Activated T-cell treated with anti-CD3 and anti-CD28 coated beads, Interleukin-2, amount 50 U/mL, for 24 hours (primary cell): Measurements from ENCODE around the gene STK16.
"Not testable (repeated sequence)": the region's sequence is repeated elsewhere in the genome, so short reads cannot be mapped to it uniquely, and the experiment has no call there.

ENCODE experiments used
- DNase-seq: peaks from one replicate; pipeline ENCODE4 v3.0.0-alpha.2; 2020
- H3K27ac Mint-ChIP-seq: 2 replicates; pipeline ENCODE4 v1.8.0; 2020; ENCODE audit warnings: mild to moderate bottlenecking, mixed read lengths
- H3K27me3 Mint-ChIP-seq: 2 replicates; pipeline ENCODE4 v1.8.0; 2020; ENCODE audit warnings: mixed read lengths
- H3K36me3 Mint-ChIP-seq: 2 replicates; pipeline ENCODE4 v1.8.0; 2020; ENCODE audit warnings: low read depth, mixed read lengths
- H3K4me1 Mint-ChIP-seq: 2 replicates; pipeline ENCODE4 v1.8.0; 2020; ENCODE audit warnings: low read depth, mixed read lengths
- H3K4me3 Mint-ChIP-seq: 2 replicates; pipeline ENCODE4 v1.8.0; 2020; ENCODE audit warnings: mild to moderate bottlenecking, moderate library complexity, mixed read lengths
- H3K9me3 Mint-ChIP-seq: 2 replicates; pipeline ENCODE4 v1.8.0; 2020; ENCODE audit warnings: mixed read lengths

STK16 gene

GRCh38 chr2:219279151-219279915 lies 34.1 kb downstream of the STK16 start, which contains the start of gene DNAJB2:
Gene DNAJB2, plus strand, starts transcription at chr2:219279366. Its CDS starts 468 bp downstream, at chr2:219279834.
- Mint-ChIP-seq H3K4me1 (peaks cover 43% of the 10 kb centered on the region), H3K36me3 (peaks cover 41% of the 10 kb centered on the region), H3K27ac (peak within 1 kb of the TSS; percentile 96)

GRCh38 chr2:219279916-219280516 lies 34.7 kb downstream of the STK16 start:
- DNase-seq: no peak
- no peaks in the 10 kb centered on the region for H3K9me3 Mint-ChIP-seq
- peak overlapping the region; percentile 95 for H3K27ac Mint-ChIP-seq
- peaks cover 43% of the 10 kb centered on the region for H3K4me1 Mint-ChIP-seq
- H3K4me3 Mint-ChIP-seq: peak overlapping the region; percentile 86
- no peaks in the 10 kb centered on the region for H3K27me3 Mint-ChIP-seq
- H3K36me3 Mint-ChIP-seq: peaks cover 45% of the 10 kb centered on the region

More at GRCh38 chr2:219279151-219279915, 34.1 kb downstream of the STK16 start, which contains the start of gene DNAJB2:
- H3K27me3 Mint-ChIP-seq: no peaks in the 10 kb centered on the region
- H3K9me3 Mint-ChIP-seq: no peaks in the 10 kb centered on the region
- peak; percentile 99 for DNase-seq
- peak within 1 kb of the TSS; percentile 86 for H3K4me3 Mint-ChIP-seq

GRCh38 chr2:219280651-219281050 lies 35.4 kb downstream of the STK16 start:
- H3K4me1 Mint-ChIP-seq: peaks cover 43% of the 10 kb centered on the region
- H3K4me3 Mint-ChIP-seq: peak overlapping the region; percentile 86
- DNase-seq: no peak
- H3K36me3 Mint-ChIP-seq: peaks cover 51% of the 10 kb centered on the region
- H3K27me3 Mint-ChIP-seq: no peaks in the 10 kb centered on the region
- H3K9me3 Mint-ChIP-seq: no peaks in the 10 kb centered on the region
- peak overlapping the region; percentile 95 for H3K27ac Mint-ChIP-seq

- Mint-ChIP-seq H3K27ac (peak overlapping the region; percentile 34), H3K36me3 (peaks cover 56% of the 10 kb centered on the region), H3K9me3 (no peaks in the 10 kb centered on the region), H3K4me1 (peaks cover 45% of the 10 kb centered on the region), H3K27me3 (no peaks in the 10 kb centered on the region), H3K4me3 (no peak overlapping the region)
- no peak for DNase-seq
Observed at GRCh38 chr2:219281588-219281987, 36.3 kb downstream of the STK16 start.

GRCh38 chr2:219282375-219282774 lies 37.1 kb downstream of the STK16 start:
- Mint-ChIP-seq H3K36me3 (peaks cover 57% of the 10 kb centered on the region), H3K4me3 (no peak overlapping the region), H3K9me3 (no peaks in the 10 kb centered on the region), H3K27ac (no peak overlapping the region), H3K4me1 (peaks cover 40% of the 10 kb centered on the region), H3K27me3 (no peaks in the 10 kb centered on the region)
- DNase-seq: no peak

- DNase-seq: no peak
- peaks cover 33% of the 10 kb centered on the region for H3K4me1 Mint-ChIP-seq
- H3K36me3 Mint-ChIP-seq: peaks cover 57% of the 10 kb centered on the region
- no peaks in the 10 kb centered on the region for H3K9me3 Mint-ChIP-seq
- no peak overlapping the region for H3K4me3 Mint-ChIP-seq
- H3K27ac Mint-ChIP-seq: peak overlapping the region; percentile 59
- H3K27me3 Mint-ChIP-seq: no peaks in the 10 kb centered on the region
Observed at GRCh38 chr2:219282943-219283581, 37.8 kb downstream of the STK16 start.

GRCh38 chr2:219284501-219285372 lies 39.5 kb downstream of the STK16 start:
- Mint-ChIP-seq H3K4me1 (peaks cover 23% of the 10 kb centered on the region), H3K27ac (no peak overlapping the region), H3K36me3 (peaks cover 57% of the 10 kb centered on the region), H3K9me3 (no peaks in the 10 kb centered on the region), H3K4me3 (no peak overlapping the region), H3K27me3 (no peaks in the 10 kb centered on the region)
- DNase-seq: no peak

GRCh38 chr2:219285373-219285735 lies 40.1 kb downstream of the STK16 start:
- Mint-ChIP-seq H3K27me3 (no peaks in the 10 kb centered on the region), H3K36me3 (peaks cover 54% of the 10 kb centered on the region), H3K4me3 (no peak overlapping the region), H3K4me1 (peaks cover 16% of the 10 kb centered on the region), H3K9me3 (no peaks in the 10 kb centered on the region), H3K27ac (peak overlapping the region; percentile 60)
- no peak for DNase-seq

- DNase-seq: no peak
- Mint-ChIP-seq H3K4me1 (peaks cover 10% of the 10 kb centered on the region), H3K4me3 (no peak overlapping the region), H3K27me3 (no peaks in the 10 kb centered on the region), H3K27ac (peak overlapping the region; percentile 76), H3K36me3 (peaks cover 49% of the 10 kb centered on the region), H3K9me3 (no peaks in the 10 kb centered on the region)
Observed at GRCh38 chr2:219285894-219286425, 40.7 kb downstream of the STK16 start.

GRCh38 chr2:219286436-219287115 lies 41.3 kb downstream of the STK16 start:
- H3K9me3 Mint-ChIP-seq: no peaks in the 10 kb centered on the region
- no peak for DNase-seq
- peak overlapping the region; percentile 76 for H3K27ac Mint-ChIP-seq
- H3K4me1 Mint-ChIP-seq: peaks cover 4% of the 10 kb centered on the region
- H3K4me3 Mint-ChIP-seq: no peak overlapping the region
- H3K27me3 Mint-ChIP-seq: no peaks in the 10 kb centered on the region
- peaks cover 43% of the 10 kb centered on the region for H3K36me3 Mint-ChIP-seq

GRCh38 chr2:219287116-219287440 lies 41.8 kb downstream of the STK16 start:
- not testable (repeated sequence) for DNase-seq, H3K4me1 Mint-ChIP-seq, H3K27me3 Mint-ChIP-seq, H3K27ac Mint-ChIP-seq, H3K9me3 Mint-ChIP-seq, H3K4me3 Mint-ChIP-seq
- peaks cover 38% of the 10 kb centered on the region for H3K36me3 Mint-ChIP-seq

GRCh38 chr2:219287580-219288265 lies 42.4 kb downstream of the STK16 start:
- H3K27ac Mint-ChIP-seq: no peak overlapping the region
- H3K4me1 Mint-ChIP-seq: peaks cover 4% of the 10 kb centered on the region
- no peak overlapping the region for H3K4me3 Mint-ChIP-seq
- DNase-seq: no peak
- no peaks in the 10 kb centered on the region for H3K27me3 Mint-ChIP-seq
- H3K36me3 Mint-ChIP-seq: peaks cover 31% of the 10 kb centered on the region
- H3K9me3 Mint-ChIP-seq: no peaks in the 10 kb centered on the region

- peaks cover 4% of the 10 kb centered on the region for H3K4me1 Mint-ChIP-seq
- H3K27ac Mint-ChIP-seq: no peak overlapping the region
- H3K4me3 Mint-ChIP-seq: no peak overlapping the region
- H3K36me3 Mint-ChIP-seq: peaks cover 17% of the 10 kb centered on the region
- no peaks in the 10 kb centered on the region for H3K9me3 Mint-ChIP-seq
- H3K27me3 Mint-ChIP-seq: no peaks in the 10 kb centered on the region
- DNase-seq: no peak
Observed at GRCh38 chr2:219289195-219289536, 43.9 kb downstream of the STK16 start.
